CD4-positive, alpha-beta T cell treated with Interleukin-4 for 4 hours (primary cell): Measurements from ENCODE around the gene FGF8.

Source experiments
- DNase-seq: peaks from one replicate; pipeline ENCODE4 v3.0.0-alpha.2; 2020

The FGF8 gene

GRCh38 chr10:101724446-101724845 is 51.5 kb downstream of the FGF8 start:
- no peak for DNase-seq

DNA sequence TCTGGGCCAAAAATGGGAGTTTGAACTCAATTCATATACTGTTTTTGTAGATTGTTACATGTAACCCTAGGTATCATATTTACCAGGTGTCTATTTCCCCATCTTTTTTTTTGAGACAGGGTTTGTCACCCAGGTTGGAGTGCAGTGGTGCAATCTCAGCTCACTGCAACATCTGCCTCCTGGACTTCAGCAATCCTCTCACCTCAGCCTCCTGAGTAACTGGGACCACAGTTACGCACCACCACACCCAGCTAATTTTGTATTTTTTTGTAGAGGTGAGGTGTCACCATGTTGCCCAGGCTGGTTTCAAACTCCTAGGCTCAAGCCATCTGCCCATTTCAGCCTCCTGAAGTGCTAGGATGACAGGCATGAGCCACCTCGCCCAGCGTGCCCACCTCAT is 52.7 kb downstream of the FGF8 start:
- DNase-seq, result no peak

- no peak for DNase-seq
Measured at GRCh38 chr10:101721806-101722205, 54.1 kb downstream of the FGF8 start.

DNA sequence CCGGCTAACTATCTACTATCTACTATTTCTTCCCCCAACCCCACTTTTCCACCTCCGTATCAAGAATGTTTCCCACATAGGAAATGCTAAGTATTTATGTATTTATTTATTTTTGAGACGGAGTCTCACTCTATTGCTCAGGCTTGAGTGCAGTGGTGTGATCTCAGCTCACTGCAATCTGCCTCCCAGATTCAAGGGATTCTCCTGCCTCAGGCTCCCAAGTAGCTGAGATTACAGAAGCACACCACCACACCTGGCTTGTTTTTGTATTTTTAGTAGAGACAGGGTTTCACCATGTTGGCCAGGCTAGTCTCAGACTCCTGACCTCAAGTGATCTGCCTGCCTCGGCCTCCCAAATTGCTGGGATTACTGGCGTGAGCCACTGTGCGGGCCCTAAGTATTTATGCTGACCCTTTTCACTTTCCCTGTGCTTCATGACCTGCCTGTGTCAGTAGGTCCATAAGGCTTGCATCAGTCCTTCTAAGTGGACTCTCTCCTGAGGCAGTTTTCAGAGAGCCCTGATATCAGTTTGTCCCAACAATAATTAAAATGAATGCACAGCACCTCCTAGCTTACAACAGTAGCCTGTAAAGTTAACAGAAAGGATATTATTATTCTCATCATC is 55.2 kb downstream of the FGF8 start:
- DNase-seq, result no peak
